Fibroblast of lung (primary cell): ENCODE measurements around the gene KCNIP1.

Experiments
- CTCF ChIP-seq, 2 donors: IDR thresholded peaks in 1 of 2; conservative IDR thresholded peaks in 1 of 2; 1 replicate in 1 of 2; 2 replicates in 1 of 2; pipeline ENCODE4 v1.5.1; 2011 to 2012; ENCODE audit warnings: low read length in 2 of 2, control low read depth in 1 of 2, inconsistent platforms in 1 of 2, low read depth in 1 of 2, mild to moderate bottlenecking in 1 of 2
- EZH2 ChIP-seq: IDR thresholded peaks from 2 replicates; pipeline ENCODE4 v1.5.1; 2012; ENCODE audit warnings: low read length, control low read depth, mild to moderate bottlenecking; ENCODE audit errors: missing control alignments

DNA sequence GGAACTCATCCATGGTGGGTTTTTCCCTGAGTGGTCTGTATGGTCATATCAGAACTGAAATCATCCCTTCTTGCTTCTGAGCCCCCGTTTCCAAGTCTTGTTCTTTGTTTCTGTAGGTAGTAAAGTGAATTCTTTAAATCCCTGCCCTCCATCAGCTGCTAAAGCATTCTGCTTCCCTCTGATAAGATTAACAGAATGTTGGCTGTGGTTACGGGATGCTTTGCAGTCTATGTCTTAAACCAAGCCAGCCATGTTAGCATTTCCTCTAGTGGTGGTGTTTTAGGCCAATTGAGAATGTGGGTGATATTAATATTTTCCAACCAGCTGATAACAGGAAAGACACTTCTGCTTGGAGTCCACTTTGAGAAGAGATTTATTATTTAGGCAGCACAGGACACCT lies 22.0 kb upstream of the KCNIP1 start:
- TF ChIP-seq CTCF (conservative IDR thresholded peaks at IDR 0.05 in 1 of 2, IDR thresholded peaks at IDR 0.05 in 1 of 2; ENCODE audit: low read depth in 1 of 2, low read length in 2 of 2) (no peak), EZH2 (no peak)
